DND-41 (cell line): ENCODE results near the gene NR1H3.

Experiments
- EZH2 ChIP-seq: IDR thresholded peaks from 3 replicates; pipeline ENCODE4 v1.6.1; 2012; ENCODE audit warnings: borderline replicate concordance, low read depth, mild to moderate bottlenecking, moderate library complexity, low read length, inconsistent platforms; ENCODE audit not compliant: severe bottlenecking
- TF ChIP-seq, protein P1 (sequence below): IDR thresholded peaks from 2 replicates; pipeline ENCODE4 v1.5.1; 2012; ENCODE audit warnings: borderline replicate concordance, low read length, moderate library complexity, mild to moderate bottlenecking; ENCODE audit not compliant: poor library complexity, severe bottlenecking; ENCODE audit errors: extremely low read depth

- TF ChIP-seq, protein P1, sequence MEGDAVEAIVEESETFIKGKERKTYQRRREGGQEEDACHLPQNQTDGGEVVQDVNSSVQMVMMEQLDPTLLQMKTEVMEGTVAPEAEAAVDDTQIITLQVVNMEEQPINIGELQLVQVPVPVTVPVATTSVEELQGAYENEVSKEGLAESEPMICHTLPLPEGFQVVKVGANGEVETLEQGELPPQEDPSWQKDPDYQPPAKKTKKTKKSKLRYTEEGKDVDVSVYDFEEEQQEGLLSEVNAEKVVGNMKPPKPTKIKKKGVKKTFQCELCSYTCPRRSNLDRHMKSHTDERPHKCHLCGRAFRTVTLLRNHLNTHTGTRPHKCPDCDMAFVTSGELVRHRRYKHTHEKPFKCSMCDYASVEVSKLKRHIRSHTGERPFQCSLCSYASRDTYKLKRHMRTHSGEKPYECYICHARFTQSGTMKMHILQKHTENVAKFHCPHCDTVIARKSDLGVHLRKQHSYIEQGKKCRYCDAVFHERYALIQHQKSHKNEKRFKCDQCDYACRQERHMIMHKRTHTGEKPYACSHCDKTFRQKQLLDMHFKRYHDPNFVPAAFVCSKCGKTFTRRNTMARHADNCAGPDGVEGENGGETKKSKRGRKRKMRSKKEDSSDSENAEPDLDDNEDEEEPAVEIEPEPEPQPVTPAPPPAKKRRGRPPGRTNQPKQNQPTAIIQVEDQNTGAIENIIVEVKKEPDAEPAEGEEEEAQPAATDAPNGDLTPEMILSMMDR: no peak
- no peak for TF ChIP-seq EZH2
Measured at GRCh38 chr11:47241841-47242301, 15.9 kb upstream of the NR1H3 start.
